COLO829 (cell line): ENCODE results near the gene SDHAF3.

Experiments used
- DNase-seq: peaks from one replicate; pipeline ENCODE4 v3.0.0; 2012; ENCODE audit warnings: low spot score

Gene SDHAF3

GRCh38 chr7:97219237-97219636 is 101.7 kb downstream of the SDHAF3 start:
- no peak for DNase-seq

DNA sequence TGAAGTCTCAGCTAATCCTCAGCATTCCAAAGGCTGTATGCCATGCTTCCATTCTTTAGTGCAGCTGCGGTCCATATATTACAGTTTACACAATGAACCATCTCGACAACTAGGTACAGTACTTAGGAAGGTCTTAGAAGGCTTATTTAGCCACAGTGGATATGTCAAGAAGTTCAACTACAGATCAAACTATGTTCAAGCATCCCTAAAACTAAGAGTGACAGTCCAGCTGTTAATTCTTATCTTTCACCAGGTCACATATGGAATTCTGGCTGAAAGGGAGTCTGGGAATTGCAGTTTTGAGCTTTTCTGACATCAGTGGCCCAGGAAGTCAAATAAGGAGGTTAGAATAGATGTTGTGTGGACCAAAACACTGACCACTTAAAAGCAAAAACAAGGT is 106.8 kb downstream of the SDHAF3 start:
- DNase-seq, result no peak

GRCh38 chr7:97226541-97226940 is 109.0 kb downstream of the SDHAF3 start:
- DNase-seq, result no peak
